Neural progenitor cell (in vitro differentiated cells): ENCODE results near the gene AFF3. TPM values are rescaled to one million over a fixed set of nuclear protein-coding genes. Genes with fewer than 3 reads are reported as not detected.
A peak's percentile ranks its signal among the peaks of the same experiment; 100 is the strongest.

ENCODE experiments used
- DNase-seq: peaks from one replicate; pipeline ENCODE4 v3.0.0-alpha.2; 2016; ENCODE audit warnings: low spot score
- H2AFZ ChIP-seq: fragments of 200-600 bp; sonication (generic); replicated peaks from 2 replicates; pipeline ENCODE4 v1.6.1; 2016; ENCODE audit warnings: antibody characterized with exemption
- H3F3A ChIP-seq: fragments of 200-600 bp; sonication (generic); 2 replicates; pipeline ENCODE4 v1.6.1; 2016; ENCODE audit warnings: antibody characterized with exemption, low read depth
- H3K27ac ChIP-seq: fragments of 200-600 bp; sonication (generic); 2 replicates; pipeline ENCODE4 v1.5.1; 2016; ENCODE audit warnings: mild to moderate bottlenecking
- H3K27me3 ChIP-seq: fragments of 200-600 bp; sonication (generic); 2 replicates; pipeline ENCODE4 v1.6.1; 2016; ENCODE audit warnings: mild to moderate bottlenecking, moderate library complexity
- H3K36me3 ChIP-seq: fragments of 200-600 bp; sonication (generic); 2 replicates; pipeline ENCODE4 v1.5.1; 2016
- H3K4me1 ChIP-seq: fragments of 200-600 bp; sonication (generic); 2 replicates; pipeline ENCODE4 v1.6.1; 2016; ENCODE audit warnings: mixed run types
- H3K4me2 ChIP-seq: fragments of 200-600 bp; sonication (generic); 2 replicates; pipeline ENCODE4 v1.6.1; 2016
- H3K4me3 ChIP-seq: fragments of 200-600 bp; sonication (generic); 2 replicates; pipeline ENCODE4 v1.5.1; 2016
- H3K79me2 ChIP-seq: fragments of 200-600 bp; sonication (generic); 2 replicates; pipeline ENCODE4 v1.6.1; 2016; ENCODE audit warnings: low read depth
- H3K9ac ChIP-seq: fragments of 200-600 bp; sonication (generic); 2 replicates; pipeline ENCODE4 v1.6.1; 2016
- H3K9me3 ChIP-seq: fragments of 200-600 bp; sonication (generic); 2 replicates; pipeline ENCODE4 v1.5.1; 2016; ENCODE audit warnings: low read depth
- H4K20me1 ChIP-seq: fragments of 200-600 bp; sonication (generic); 2 replicates; pipeline ENCODE4 v1.6.1; 2016; ENCODE audit warnings: low read depth
- H3K27ac Mint-ChIP-seq: 3 replicates; pipeline ENCODE4 v1.8.0; 2021; ENCODE audit warnings: mixed read lengths
- H3K27me3 Mint-ChIP-seq: 2 replicates; pipeline ENCODE4 v1.8.0; 2022; ENCODE audit warnings: low read depth, mild to moderate bottlenecking, inconsistent platforms, moderate library complexity, mixed read lengths; ENCODE audit not compliant: insufficient read depth
- H3K36me3 Mint-ChIP-seq: 3 replicates; pipeline ENCODE4 v1.8.0; 2021; ENCODE audit warnings: mixed read lengths
- H3K4me1 Mint-ChIP-seq: 3 replicates; pipeline ENCODE4 v1.8.0; 2021; ENCODE audit warnings: mixed read lengths
- H3K4me3 Mint-ChIP-seq: 3 replicates; pipeline ENCODE4 v1.8.0; 2021; ENCODE audit warnings: mild to moderate bottlenecking, moderate library complexity, mixed read lengths
- H3K9me3 Mint-ChIP-seq: 3 replicates; pipeline ENCODE4 v1.8.0; 2020; ENCODE audit warnings: mixed read lengths
- EZH2 ChIP-seq: fragments of 200-600 bp; sonication (generic); IDR thresholded peaks from 2 replicates; pipeline ENCODE4 v1.6.1; 2017; ENCODE audit warnings: antibody characterized with exemption, mild to moderate bottlenecking, moderate library complexity
- EZH2phosphoT487 ChIP-seq: fragments of 200-600 bp; sonication (generic); IDR thresholded peaks from 2 replicates; pipeline ENCODE4 v1.6.1; 2017; ENCODE audit warnings: antibody characterized with exemption
- total RNA-seq: library from RNA; depleted of rRNA; stranded (reverse); fragments of >200 nt; gene quantifications from 2 replicates; pipeline ENCODE4 v1.2.3, GENCODE V29; 2015; ENCODE audit warnings: low replicate concordance
- TF ChIP-seq, protein P1 (sequence below): fragments of 200-600 bp; sonication (generic); IDR thresholded peaks from 2 replicates; pipeline ENCODE4 v1.5.1; 2017; ENCODE audit warnings: antibody characterized with exemption, mild to moderate bottlenecking

Gene AFF3
- total RNA-seq, 1 donor from 2014 or later: 0.26 TPM

GRCh38 chr2:99883358-99883757 is 259.0 kb downstream of the AFF3 start:
- H3K4me1 Mint-ChIP-seq: peaks cover 45% of the 10 kb centered on the region
- TF ChIP-seq EZH2 (no peak), EZH2phosphoT487 (no peak)
- TF ChIP-seq, protein P1, sequence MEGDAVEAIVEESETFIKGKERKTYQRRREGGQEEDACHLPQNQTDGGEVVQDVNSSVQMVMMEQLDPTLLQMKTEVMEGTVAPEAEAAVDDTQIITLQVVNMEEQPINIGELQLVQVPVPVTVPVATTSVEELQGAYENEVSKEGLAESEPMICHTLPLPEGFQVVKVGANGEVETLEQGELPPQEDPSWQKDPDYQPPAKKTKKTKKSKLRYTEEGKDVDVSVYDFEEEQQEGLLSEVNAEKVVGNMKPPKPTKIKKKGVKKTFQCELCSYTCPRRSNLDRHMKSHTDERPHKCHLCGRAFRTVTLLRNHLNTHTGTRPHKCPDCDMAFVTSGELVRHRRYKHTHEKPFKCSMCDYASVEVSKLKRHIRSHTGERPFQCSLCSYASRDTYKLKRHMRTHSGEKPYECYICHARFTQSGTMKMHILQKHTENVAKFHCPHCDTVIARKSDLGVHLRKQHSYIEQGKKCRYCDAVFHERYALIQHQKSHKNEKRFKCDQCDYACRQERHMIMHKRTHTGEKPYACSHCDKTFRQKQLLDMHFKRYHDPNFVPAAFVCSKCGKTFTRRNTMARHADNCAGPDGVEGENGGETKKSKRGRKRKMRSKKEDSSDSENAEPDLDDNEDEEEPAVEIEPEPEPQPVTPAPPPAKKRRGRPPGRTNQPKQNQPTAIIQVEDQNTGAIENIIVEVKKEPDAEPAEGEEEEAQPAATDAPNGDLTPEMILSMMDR: no peak

GRCh38 chr2:99881901-99882591 is 260.3 kb downstream of the AFF3 start:
- Histone ChIP-seq H3K36me3 (no peaks in the 10 kb centered on the region), H3K9ac (no peak overlapping the region), H3F3A (no peaks in the 10 kb centered on the region), H3K4me3 (no peak overlapping the region), H3K27ac (no peak overlapping the region), H3K79me2 (no peaks in the 10 kb centered on the region), H3K9me3 (no peaks in the 10 kb centered on the region), H4K20me1 (no peaks in the 10 kb centered on the region), H2AFZ (no peak overlapping the region), H3K27me3 (no peaks in the 10 kb centered on the region), H3K4me2 (no peak overlapping the region), H3K4me1 (no peaks in the 10 kb centered on the region)
- H3K9me3 Mint-ChIP-seq: no peaks in the 10 kb centered on the region
- H3K36me3 Mint-ChIP-seq: peaks cover 2% of the 10 kb centered on the region
- peak overlapping the region; percentile 57 for H3K27ac Mint-ChIP-seq
- peaks cover 44% of the 10 kb centered on the region for H3K4me1 Mint-ChIP-seq
- TF ChIP-seq EZH2: no peak
- TF ChIP-seq, protein P1: no peak
- no peak for TF ChIP-seq EZH2phosphoT487
- DNase-seq: no peak
- H3K4me3 Mint-ChIP-seq: peak overlapping the region; percentile 39
- peaks cover 8% of the 10 kb centered on the region for H3K27me3 Mint-ChIP-seq

More at GRCh38 chr2:99883358-99883757, 259.0 kb downstream of the AFF3 start:
- Histone ChIP-seq H3K4me3 (no peak overlapping the region), H2AFZ (no peak overlapping the region), H3K79me2 (no peaks in the 10 kb centered on the region), H3K36me3 (no peaks in the 10 kb centered on the region), H3K4me1 (no peaks in the 10 kb centered on the region), H3K9me3 (no peaks in the 10 kb centered on the region), H4K20me1 (no peaks in the 10 kb centered on the region), H3K4me2 (no peak overlapping the region), H3K27me3 (no peaks in the 10 kb centered on the region), H3F3A (no peaks in the 10 kb centered on the region), H3K9ac (no peak overlapping the region), H3K27ac (no peak overlapping the region)
- H3K27me3 Mint-ChIP-seq: peaks cover 8% of the 10 kb centered on the region
- no peak overlapping the region for H3K4me3 Mint-ChIP-seq
- DNase-seq: no peak
- no peak overlapping the region for H3K27ac Mint-ChIP-seq
- no peaks in the 10 kb centered on the region for H3K36me3 Mint-ChIP-seq
- H3K9me3 Mint-ChIP-seq: no peaks in the 10 kb centered on the region

DNA sequence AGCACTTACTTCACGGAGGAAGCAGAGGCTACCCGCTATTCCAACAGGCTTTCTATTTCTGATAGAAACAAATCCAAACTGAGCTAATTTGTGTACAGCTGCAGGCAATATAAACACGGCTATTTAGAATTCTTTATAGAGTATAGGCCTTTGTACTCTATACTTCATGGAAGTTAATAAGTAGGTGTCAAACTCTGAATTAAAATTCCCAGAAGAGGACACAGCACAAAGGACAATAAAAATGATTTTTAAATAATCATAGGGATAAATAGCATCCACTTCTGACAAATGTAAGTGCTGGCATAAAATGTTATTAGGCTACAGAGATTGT is 261.5 kb downstream of the AFF3 start:
- Mint-ChIP-seq H3K9me3 (no peaks in the 10 kb centered on the region), H3K27ac (no peak overlapping the region), H3K27me3 (peaks cover 8% of the 10 kb centered on the region), H3K4me3 (no peak overlapping the region), H3K4me1 (peaks cover 50% of the 10 kb centered on the region), H3K36me3 (peaks cover 2% of the 10 kb centered on the region)
- Histone ChIP-seq H3K9ac (no peak overlapping the region), H3K79me2 (no peaks in the 10 kb centered on the region), H3K27ac (no peak overlapping the region), H3F3A (no peaks in the 10 kb centered on the region), H3K36me3 (no peaks in the 10 kb centered on the region), H3K27me3 (no peaks in the 10 kb centered on the region), H3K4me2 (no peak overlapping the region), H3K4me1 (no peaks in the 10 kb centered on the region), H4K20me1 (no peaks in the 10 kb centered on the region), H3K4me3 (no peak overlapping the region), H3K9me3 (no peaks in the 10 kb centered on the region), H2AFZ (no peak overlapping the region)
- TF ChIP-seq EZH2phosphoT487: no peak
- DNase-seq: no peak

GRCh38 chr2:99880148-99880963 is 262.0 kb downstream of the AFF3 start:
- TF ChIP-seq EZH2phosphoT487 (no peak), EZH2 (no peak)
- TF ChIP-seq, protein P1: no peak
- no peak for DNase-seq
- no peak overlapping the region for H3K4me2 ChIP-seq
- no peak overlapping the region for H2AFZ ChIP-seq
- H3F3A ChIP-seq: no peaks in the 10 kb centered on the region
- no peak overlapping the region for H3K27ac Mint-ChIP-seq
- no peak overlapping the region for H3K27ac ChIP-seq
- H3K4me1 Mint-ChIP-seq: peaks cover 55% of the 10 kb centered on the region
- no peaks in the 10 kb centered on the region for H4K20me1 ChIP-seq
- no peaks in the 10 kb centered on the region for H3K4me1 ChIP-seq
- H3K4me3 Mint-ChIP-seq: no peak overlapping the region
- no peaks in the 10 kb centered on the region for H3K27me3 ChIP-seq
- no peaks in the 10 kb centered on the region for H3K9me3 ChIP-seq
- H3K36me3 Mint-ChIP-seq: peaks cover 2% of the 10 kb centered on the region
- H3K79me2 ChIP-seq: no peaks in the 10 kb centered on the region
- H3K4me3 ChIP-seq: no peak overlapping the region
- H3K27me3 Mint-ChIP-seq: peaks cover 8% of the 10 kb centered on the region
- H3K36me3 ChIP-seq: no peaks in the 10 kb centered on the region
- no peaks in the 10 kb centered on the region for H3K9me3 Mint-ChIP-seq
- H3K9ac ChIP-seq: no peak overlapping the region
